HEK293 (cell line): ENCODE measurements around the gene DDR2.

Source experiments
- CTCF ChIA-PET: fragments of 350-600 bp; formaldehyde crosslinking; extraction: SDS; loops from one replicate; lab custom pipeline; 2021; ENCODE audit warnings: antibody characterized with exemption; lab: Yijun Ruan, JAX
- POLR2A ChIA-PET: fragments of 300-600 bp; formaldehyde crosslinking; extraction: SDS; loops from one replicate; lab custom pipeline; 2020; ENCODE audit warnings: antibody characterized with exemption, inconsistent platforms; lab: Yijun Ruan, JAX
- H3K27ac ChIP-seq: fragments of 200-500 bp; sonication (Bioruptor generic); 2 replicates; pipeline ENCODE4 v1.5.1; 2014; ENCODE audit warnings: low read depth, low read length, control low read depth, inconsistent platforms; ENCODE audit errors: extremely low read depth
- H3K36me3 ChIP-seq, 2 experiments: fragments of 200-500 bp in 1 of 2; sonication (Bioruptor generic) in 1 of 2; 1 replicate in 1 of 2; 2 replicates in 1 of 2; pipeline ENCODE4 v1.5.1; 2014 to 2017; ENCODE audit warnings: inconsistent platforms in 2 of 2, low read length in 2 of 2; ENCODE audit not compliant: control insufficient read depth in 2 of 2, insufficient read depth in 1 of 2
- H3K4me1 ChIP-seq: fragments of 200-500 bp; sonication (Bioruptor generic); 2 replicates; pipeline ENCODE4 v1.5.1; 2014; ENCODE audit warnings: mild to moderate bottlenecking, low read length, inconsistent platforms; ENCODE audit not compliant: control insufficient read depth, insufficient read depth
- H3K4me3 ChIP-seq: 2 replicates; pipeline ENCODE4 v1.5.1; 2011; ENCODE audit warnings: low read depth, mild to moderate bottlenecking, control low read depth, low read length, moderate library complexity
- H3K9me3 ChIP-seq: fragments of 200-500 bp; sonication (Bioruptor generic); 2 replicates; pipeline ENCODE4 v1.5.1; 2014; ENCODE audit warnings: low read depth, low read length, inconsistent platforms; ENCODE audit not compliant: control insufficient read depth, insufficient read depth
- KLF8 ChIP-seq: fragments of 450-650 bp; formaldehyde crosslinking; IDR thresholded peaks from 2 replicates; pipeline ENCODE4 v1.5.1; 2016; ENCODE audit warnings: missing biosample characterization, missing genetic modification characterization
- SCRT1 ChIP-seq: fragments of 450-650 bp; formaldehyde crosslinking; IDR thresholded peaks from 2 replicates; pipeline ENCODE4 v1.5.1; 2016; ENCODE audit warnings: missing biosample characterization, missing genetic modification characterization, borderline replicate concordance
- YY2 ChIP-seq: fragments of 450-650 bp; formaldehyde crosslinking; IDR thresholded peaks from 2 replicates; pipeline ENCODE4 v1.5.1; 2016; ENCODE audit warnings: missing biosample characterization, missing genetic modification characterization
- ZNF112 ChIP-seq: fragments of 450-650 bp; formaldehyde crosslinking; IDR thresholded peaks from 2 replicates; pipeline ENCODE4 v1.5.0; 2017; ENCODE audit warnings: missing biosample characterization, missing genetic modification characterization
- ZNF133 ChIP-seq: fragments of 450-650 bp; formaldehyde crosslinking; IDR thresholded peaks from 2 replicates; pipeline ENCODE4 v1.5.1; 2016; ENCODE audit warnings: missing biosample characterization, missing genetic modification characterization
- ZNF239 ChIP-seq: fragments of 450-650 bp; formaldehyde crosslinking; IDR thresholded peaks from 2 replicates; pipeline ENCODE4 v1.5.1; 2016; ENCODE audit warnings: missing biosample characterization, missing genetic modification characterization
- ZNF311 ChIP-seq: fragments of 450-650 bp; formaldehyde crosslinking; IDR thresholded peaks from 2 replicates; pipeline ENCODE4 v1.5.1; 2017; ENCODE audit warnings: missing biosample characterization, missing genetic modification characterization, borderline replicate concordance
- ZNF324 ChIP-seq: fragments of 450-650 bp; formaldehyde crosslinking; IDR thresholded peaks from 2 replicates; pipeline ENCODE4 v1.5.1; 2016; ENCODE audit warnings: missing biosample characterization, missing genetic modification characterization
- ZNF335 ChIP-seq: fragments of 450-650 bp; formaldehyde crosslinking; conservative IDR thresholded peaks from 2 replicates; pipeline ENCODE4 v1.5.1; 2016; ENCODE audit warnings: missing biosample characterization, missing genetic modification characterization
- ZNF366 ChIP-seq: fragments of 450-650 bp; formaldehyde crosslinking; conservative IDR thresholded peaks from 2 replicates; pipeline ENCODE4 v1.5.1; 2016; ENCODE audit warnings: missing biosample characterization, missing genetic modification characterization
- ZNF624 ChIP-seq: fragments of 450-650 bp; formaldehyde crosslinking; IDR thresholded peaks from 2 replicates; pipeline ENCODE4 v1.5.1; 2017; ENCODE audit warnings: missing biosample characterization, missing genetic modification characterization
- ZNF677 ChIP-seq: fragments of 450-650 bp; IDR thresholded peaks from 2 replicates; pipeline ENCODE4 v1.5.0; 2018; ENCODE audit warnings: missing biosample characterization, mild to moderate bottlenecking, missing genetic modification characterization, moderate library complexity
- ZSCAN30 ChIP-seq: fragments of 450-650 bp; IDR thresholded peaks from 2 replicates; pipeline ENCODE4 v1.5.1; 2018; ENCODE audit warnings: missing biosample characterization, mild to moderate bottlenecking, missing genetic modification characterization, moderate library complexity
- TF ChIP-seq, protein P1 (sequence below): fragments of 450-650 bp; formaldehyde crosslinking; IDR thresholded peaks from 2 replicates; pipeline ENCODE4 v1.5.1; 2016; ENCODE audit warnings: missing biosample characterization, missing genetic modification characterization, borderline replicate concordance
- TF ChIP-seq, protein P2 (sequence below): fragments of 450-650 bp; formaldehyde crosslinking; IDR thresholded peaks from 2 replicates; pipeline ENCODE4 v1.5.1; 2016; ENCODE audit warnings: missing biosample characterization, missing genetic modification characterization
- TF ChIP-seq, protein P3 (sequence below): fragments of 450-650 bp; formaldehyde crosslinking; conservative IDR thresholded peaks from 2 replicates; pipeline ENCODE4 v1.5.1; 2016; ENCODE audit warnings: low read depth, missing biosample characterization, missing genetic modification characterization
- TF ChIP-seq, protein P4 (sequence below): fragments of 450-650 bp; formaldehyde crosslinking; IDR thresholded peaks from 2 replicates; pipeline ENCODE4 v1.5.1; 2016; ENCODE audit warnings: missing biosample characterization, missing genetic modification characterization, borderline replicate concordance
- TF ChIP-seq, protein P5 (sequence below): fragments of 450-650 bp; formaldehyde crosslinking; IDR thresholded peaks from 2 replicates; pipeline ENCODE4 v1.5.1; 2016; ENCODE audit warnings: missing biosample characterization, missing genetic modification characterization

Gene DDR2

DNA sequence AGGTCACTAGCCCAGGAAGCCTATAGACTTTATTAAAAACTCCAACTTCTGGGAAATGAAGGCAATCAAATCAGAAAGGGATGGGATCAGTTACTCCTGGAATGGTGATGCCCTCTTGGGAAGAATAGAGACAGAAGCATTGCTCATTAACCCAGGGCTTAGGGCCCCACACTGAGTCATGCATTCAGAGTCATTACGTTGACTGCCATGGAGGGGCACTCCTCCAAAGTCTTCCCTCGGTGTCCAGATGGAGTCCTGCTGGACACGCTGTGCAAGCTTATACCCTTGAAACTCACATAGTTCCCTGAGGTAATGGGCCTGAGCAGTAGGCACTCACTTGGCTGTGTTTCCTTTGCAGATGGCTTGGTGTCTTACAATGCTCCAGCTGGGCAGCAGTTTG lies 123.0 kb downstream of the DDR2 start (continued):
- no peak for TF ChIP-seq YY2 (tag by site-specific recombination)

DNA sequence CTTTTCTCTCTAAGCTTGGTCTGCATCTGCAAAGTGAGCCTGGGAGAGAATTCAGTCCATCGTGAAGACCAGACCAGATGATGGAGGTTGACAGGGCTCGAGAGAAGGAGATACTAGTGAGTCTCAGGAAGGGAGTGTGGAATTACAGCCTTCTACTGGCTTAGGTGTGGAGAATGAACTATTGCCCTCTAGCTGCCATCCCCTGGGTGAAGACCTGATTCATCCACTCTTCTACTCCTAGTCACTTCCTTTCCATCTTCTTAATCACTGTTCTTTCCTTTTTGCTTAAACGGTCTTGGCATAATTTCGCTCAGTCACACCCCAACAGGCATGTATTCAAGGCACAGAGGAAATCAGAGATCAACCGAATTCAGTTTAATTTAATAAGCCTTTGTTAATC lies 124.3 kb downstream of the DDR2 start:
- Histone ChIP-seq H3K4me3 (no peak overlapping the region), H3K9me3 (no peaks in the 10 kb centered on the region), H3K27ac (no peak overlapping the region), H3K4me1 (no peaks in the 10 kb centered on the region), H3K36me3 (no peaks in the 10 kb centered on the region)
- CTCF ChIA-PET: no interaction called here
- POLR2A ChIA-PET: no interaction called here
- TF ChIP-seq, protein P1, sequence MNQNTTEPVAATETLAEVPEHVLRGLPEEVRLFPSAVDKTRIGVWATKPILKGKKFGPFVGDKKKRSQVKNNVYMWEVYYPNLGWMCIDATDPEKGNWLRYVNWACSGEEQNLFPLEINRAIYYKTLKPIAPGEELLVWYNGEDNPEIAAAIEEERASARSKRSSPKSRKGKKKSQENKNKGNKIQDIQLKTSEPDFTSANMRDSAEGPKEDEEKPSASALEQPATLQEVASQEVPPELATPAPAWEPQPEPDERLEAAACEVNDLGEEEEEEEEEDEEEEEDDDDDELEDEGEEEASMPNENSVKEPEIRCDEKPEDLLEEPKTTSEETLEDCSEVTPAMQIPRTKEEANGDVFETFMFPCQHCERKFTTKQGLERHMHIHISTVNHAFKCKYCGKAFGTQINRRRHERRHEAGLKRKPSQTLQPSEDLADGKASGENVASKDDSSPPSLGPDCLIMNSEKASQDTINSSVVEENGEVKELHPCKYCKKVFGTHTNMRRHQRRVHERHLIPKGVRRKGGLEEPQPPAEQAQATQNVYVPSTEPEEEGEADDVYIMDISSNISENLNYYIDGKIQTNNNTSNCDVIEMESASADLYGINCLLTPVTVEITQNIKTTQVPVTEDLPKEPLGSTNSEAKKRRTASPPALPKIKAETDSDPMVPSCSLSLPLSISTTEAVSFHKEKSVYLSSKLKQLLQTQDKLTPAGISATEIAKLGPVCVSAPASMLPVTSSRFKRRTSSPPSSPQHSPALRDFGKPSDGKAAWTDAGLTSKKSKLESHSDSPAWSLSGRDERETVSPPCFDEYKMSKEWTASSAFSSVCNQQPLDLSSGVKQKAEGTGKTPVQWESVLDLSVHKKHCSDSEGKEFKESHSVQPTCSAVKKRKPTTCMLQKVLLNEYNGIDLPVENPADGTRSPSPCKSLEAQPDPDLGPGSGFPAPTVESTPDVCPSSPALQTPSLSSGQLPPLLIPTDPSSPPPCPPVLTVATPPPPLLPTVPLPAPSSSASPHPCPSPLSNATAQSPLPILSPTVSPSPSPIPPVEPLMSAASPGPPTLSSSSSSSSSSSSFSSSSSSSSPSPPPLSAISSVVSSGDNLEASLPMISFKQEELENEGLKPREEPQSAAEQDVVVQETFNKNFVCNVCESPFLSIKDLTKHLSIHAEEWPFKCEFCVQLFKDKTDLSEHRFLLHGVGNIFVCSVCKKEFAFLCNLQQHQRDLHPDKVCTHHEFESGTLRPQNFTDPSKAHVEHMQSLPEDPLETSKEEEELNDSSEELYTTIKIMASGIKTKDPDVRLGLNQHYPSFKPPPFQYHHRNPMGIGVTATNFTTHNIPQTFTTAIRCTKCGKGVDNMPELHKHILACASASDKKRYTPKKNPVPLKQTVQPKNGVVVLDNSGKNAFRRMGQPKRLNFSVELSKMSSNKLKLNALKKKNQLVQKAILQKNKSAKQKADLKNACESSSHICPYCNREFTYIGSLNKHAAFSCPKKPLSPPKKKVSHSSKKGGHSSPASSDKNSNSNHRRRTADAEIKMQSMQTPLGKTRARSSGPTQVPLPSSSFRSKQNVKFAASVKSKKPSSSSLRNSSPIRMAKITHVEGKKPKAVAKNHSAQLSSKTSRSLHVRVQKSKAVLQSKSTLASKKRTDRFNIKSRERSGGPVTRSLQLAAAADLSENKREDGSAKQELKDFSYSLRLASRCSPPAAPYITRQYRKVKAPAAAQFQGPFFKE (tag by site-specific recombination): no peak
- TF ChIP-seq, protein P2, sequence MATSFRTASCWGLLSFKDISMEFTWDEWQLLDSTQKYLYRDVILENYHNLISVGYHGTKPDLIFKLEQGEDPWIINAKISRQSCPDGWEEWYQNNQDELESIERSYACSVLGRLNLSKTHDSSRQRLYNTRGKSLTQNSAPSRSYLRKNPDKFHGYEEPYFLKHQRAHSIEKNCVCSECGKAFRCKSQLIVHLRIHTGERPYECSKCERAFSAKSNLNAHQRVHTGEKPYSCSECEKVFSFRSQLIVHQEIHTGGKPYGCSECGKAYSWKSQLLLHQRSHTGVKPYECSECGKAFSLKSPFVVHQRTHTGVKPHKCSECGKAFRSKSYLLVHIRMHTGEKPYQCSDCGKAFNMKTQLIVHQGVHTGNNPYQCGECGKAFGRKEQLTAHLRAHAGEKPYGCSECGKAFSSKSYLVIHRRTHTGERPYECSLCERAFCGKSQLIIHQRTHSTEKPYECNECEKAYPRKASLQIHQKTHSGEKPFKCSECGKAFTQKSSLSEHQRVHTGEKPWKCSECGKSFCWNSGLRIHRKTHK: no peak
- no peak for TF ChIP-seq ZSCAN30 (tag by site-specific recombination)

DNA sequence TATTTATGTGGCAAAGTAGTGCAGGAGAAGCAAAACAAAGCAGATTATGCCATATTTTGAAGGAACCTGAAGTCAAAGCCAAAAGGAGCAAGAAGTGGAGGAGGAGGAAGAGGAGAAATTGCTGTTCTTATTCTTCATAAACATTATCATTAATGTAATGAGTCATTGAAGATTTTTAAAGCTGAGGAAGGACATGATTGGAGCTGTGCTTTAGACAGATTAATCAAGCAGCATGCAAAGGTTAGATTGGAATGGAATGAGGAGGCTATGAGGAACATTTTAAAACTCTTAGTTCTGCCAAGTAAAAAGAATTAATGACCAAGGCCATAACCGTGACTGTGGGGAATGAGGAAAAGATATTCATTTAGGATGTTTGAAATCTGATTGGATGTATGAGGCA lies 125.2 kb downstream of the DDR2 start:
- no peak for TF ChIP-seq ZNF335 (tag by site-specific recombination)
- no peak for TF ChIP-seq ZNF677 (tag by site-specific recombination)
- TF ChIP-seq, protein P3, sequence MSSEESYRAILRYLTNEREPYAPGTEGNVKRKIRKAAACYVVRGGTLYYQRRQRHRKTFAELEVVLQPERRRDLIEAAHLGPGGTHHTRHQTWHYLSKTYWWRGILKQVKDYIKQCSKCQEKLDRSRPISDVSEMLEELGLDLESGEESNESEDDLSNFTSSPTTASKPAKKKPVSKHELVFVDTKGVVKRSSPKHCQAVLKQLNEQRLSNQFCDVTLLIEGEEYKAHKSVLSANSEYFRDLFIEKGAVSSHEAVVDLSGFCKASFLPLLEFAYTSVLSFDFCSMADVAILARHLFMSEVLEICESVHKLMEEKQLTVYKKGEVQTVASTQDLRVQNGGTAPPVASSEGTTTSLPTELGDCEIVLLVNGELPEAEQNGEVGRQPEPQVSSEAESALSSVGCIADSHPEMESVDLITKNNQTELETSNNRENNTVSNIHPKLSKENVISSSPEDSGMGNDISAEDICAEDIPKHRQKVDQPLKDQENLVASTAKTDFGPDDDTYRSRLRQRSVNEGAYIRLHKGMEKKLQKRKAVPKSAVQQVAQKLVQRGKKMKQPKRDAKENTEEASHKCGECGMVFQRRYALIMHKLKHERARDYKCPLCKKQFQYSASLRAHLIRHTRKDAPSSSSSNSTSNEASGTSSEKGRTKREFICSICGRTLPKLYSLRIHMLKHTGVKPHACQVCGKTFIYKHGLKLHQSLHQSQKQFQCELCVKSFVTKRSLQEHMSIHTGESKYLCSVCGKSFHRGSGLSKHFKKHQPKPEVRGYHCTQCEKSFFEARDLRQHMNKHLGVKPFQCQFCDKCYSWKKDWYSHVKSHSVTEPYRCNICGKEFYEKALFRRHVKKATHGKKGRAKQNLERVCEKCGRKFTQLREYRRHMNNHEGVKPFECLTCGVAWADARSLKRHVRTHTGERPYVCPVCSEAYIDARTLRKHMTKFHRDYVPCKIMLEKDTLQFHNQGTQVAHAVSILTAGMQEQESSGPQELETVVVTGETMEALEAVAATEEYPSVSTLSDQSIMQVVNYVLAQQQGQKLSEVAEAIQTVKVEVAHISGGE (tag by site-specific recombination): no peak
- TF ChIP-seq, protein P4, sequence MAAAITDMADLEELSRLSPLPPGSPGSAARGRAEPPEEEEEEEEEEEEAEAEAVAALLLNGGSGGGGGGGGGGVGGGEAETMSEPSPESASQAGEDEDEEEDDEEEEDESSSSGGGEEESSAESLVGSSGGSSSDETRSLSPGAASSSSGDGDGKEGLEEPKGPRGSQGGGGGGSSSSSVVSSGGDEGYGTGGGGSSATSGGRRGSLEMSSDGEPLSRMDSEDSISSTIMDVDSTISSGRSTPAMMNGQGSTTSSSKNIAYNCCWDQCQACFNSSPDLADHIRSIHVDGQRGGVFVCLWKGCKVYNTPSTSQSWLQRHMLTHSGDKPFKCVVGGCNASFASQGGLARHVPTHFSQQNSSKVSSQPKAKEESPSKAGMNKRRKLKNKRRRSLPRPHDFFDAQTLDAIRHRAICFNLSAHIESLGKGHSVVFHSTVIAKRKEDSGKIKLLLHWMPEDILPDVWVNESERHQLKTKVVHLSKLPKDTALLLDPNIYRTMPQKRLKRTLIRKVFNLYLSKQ (tag by site-specific recombination): no peak
- TF ChIP-seq KLF8 (tag by site-specific recombination): no peak
- TF ChIP-seq ZNF133 (tag by site-specific recombination): no peak
- TF ChIP-seq ZNF366 (tag by site-specific recombination): no peak
- TF ChIP-seq SCRT1: no peak
- TF ChIP-seq ZNF112 (tag by site-specific recombination): no peak
- TF ChIP-seq ZNF239 (tag by site-specific recombination): no peak
- TF ChIP-seq, protein P5, sequence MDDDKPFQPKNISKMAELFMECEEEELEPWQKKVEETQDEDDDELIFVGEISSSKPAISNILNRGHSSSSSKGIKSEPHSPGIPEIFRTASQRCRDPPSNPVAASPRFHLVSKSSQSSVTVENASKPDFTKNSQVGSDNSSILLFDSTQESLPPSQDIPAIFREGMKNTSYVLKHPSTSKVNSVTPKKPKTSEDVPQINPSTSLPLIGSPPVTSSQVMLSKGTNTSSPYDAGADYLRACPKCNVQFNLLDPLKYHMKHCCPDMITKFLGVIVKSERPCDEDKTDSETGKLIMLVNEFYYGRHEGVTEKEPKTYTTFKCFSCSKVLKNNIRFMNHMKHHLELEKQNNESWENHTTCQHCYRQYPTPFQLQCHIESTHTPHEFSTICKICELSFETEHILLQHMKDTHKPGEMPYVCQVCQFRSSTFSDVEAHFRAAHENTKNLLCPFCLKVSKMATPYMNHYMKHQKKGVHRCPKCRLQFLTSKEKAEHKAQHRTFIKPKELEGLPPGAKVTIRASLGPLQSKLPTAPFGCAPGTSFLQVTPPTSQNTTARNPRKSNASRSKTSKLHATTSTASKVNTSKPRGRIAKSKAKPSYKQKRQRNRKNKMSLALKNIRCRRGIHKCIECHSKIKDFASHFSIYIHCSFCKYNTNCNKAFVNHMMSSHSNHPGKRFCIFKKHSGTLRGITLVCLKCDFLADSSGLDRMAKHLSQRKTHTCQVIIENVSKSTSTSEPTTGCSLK: no peak
- TF ChIP-seq ZNF311 (tag by site-specific recombination): no peak
- no peak for TF ChIP-seq ZNF324 (tag by site-specific recombination)
- TF ChIP-seq ZNF624: no peak
- H3K4me1 ChIP-seq: no peaks in the 10 kb centered on the region
- H3K27ac ChIP-seq: no peak overlapping the region
- H3K36me3 ChIP-seq: no peaks in the 10 kb centered on the region
- H3K4me3 ChIP-seq: no peak overlapping the region
- POLR2A ChIA-PET: no interaction called here
- CTCF ChIA-PET: no interaction called here
- no peaks in the 10 kb centered on the region for H3K9me3 ChIP-seq
